Subcutaneous abdominal adipose tissue (tissue), 5 donors: ENCODE results near the gene TADA2B.
A peak's percentile ranks its signal among the peaks of the same experiment; 100 is the strongest.

ENCODE experiments used
- H3K27ac ChIP-seq: one replicate; pipeline ENCODE4 v1.7.0; 2013; ENCODE audit warnings: low read depth, mild to moderate bottlenecking, inconsistent platforms, low read length, moderate library complexity
- H3K27me3 ChIP-seq, 5 donors: one replicate each; pipeline ENCODE4 v1.7.0; 2013; ENCODE audit warnings: low read length in 5 of 5, inconsistent platforms in 1 of 5; ENCODE audit not compliant: control insufficient read depth in 5 of 5, insufficient read depth in 4 of 5
- H3K36me3 ChIP-seq, 5 donors: one replicate each; pipeline ENCODE4 v1.7.0; 2013; ENCODE audit warnings: low read length in 5 of 5; ENCODE audit not compliant: control insufficient read depth in 5 of 5, insufficient read depth in 5 of 5
- H3K4me1 ChIP-seq, 5 donors: one replicate each; pipeline ENCODE4 v1.7.0; 2013; ENCODE audit warnings: low read length in 5 of 5, mild to moderate bottlenecking in 3 of 5, moderate library complexity in 1 of 5; ENCODE audit not compliant: control insufficient read depth in 5 of 5, insufficient read depth in 5 of 5
- H3K4me3 ChIP-seq, 5 donors: one replicate each; pipeline ENCODE4 v1.7.0; 2013; ENCODE audit warnings: low read length in 5 of 5, low read depth in 1 of 5
- H3K9ac ChIP-seq, 5 donors: one replicate each; pipeline ENCODE4 v1.7.0; 2013; ENCODE audit warnings: low read length in 5 of 5, mild to moderate bottlenecking in 4 of 5, moderate library complexity in 3 of 5
- H3K9me3 ChIP-seq, 5 donors: one replicate each; pipeline ENCODE4 v1.7.0; 2013; ENCODE audit warnings: low read length in 5 of 5; ENCODE audit not compliant: control insufficient read depth in 5 of 5
- donor health status: healthy.
- donor health status: healthy.
- donor health status: healthy.
- donor health status: healthy.
- donor health status: healthy.

The TADA2B gene

DNA sequence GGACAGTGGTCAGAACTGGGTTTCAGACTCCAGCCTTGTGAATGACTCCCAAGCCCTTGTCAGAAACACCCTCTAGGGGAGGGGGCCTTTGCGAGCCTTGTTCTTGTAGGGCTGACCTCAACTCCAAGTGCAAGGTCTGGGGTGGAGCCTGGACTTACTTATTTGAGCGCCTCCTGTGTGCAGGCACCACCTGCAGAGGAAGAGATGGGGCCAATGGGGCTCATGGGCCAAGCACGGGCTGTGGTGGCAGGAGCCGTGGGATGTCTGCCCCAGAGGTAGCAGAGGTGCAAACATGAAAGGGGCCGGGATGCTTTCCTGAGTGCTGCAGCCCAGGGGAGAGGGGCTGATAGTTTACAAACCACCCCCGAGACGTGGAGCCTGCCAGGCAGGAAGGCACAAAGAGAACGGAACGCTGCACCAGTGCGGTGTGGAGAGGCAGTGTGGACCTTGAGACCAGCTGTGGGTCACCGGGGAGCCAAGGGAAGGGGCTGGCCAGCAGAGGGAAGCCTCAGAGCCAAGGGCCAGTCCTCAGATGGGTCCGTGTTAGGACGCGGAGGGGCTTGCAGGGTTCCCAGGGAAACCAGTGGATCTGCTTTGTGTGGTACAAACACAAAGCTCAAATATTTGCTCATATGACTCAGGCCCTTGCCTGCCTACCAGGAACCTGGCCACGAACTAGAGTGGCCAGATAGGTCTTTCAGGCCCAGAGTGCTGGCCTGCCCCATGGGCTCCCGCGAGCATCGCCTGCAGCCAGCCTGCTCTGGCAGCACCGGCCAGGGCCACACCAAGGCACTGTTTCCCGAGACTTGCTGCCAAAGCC, 8.7 kb upstream of the TADA2B start:
- Histone ChIP-seq H3K4me1 (no peaks in the 10 kb centered on the region), H3K27ac (no peak overlapping the region), H3K9ac (no peak overlapping the region), H3K27me3 (no peaks in the 10 kb centered on the region), H3K4me3 (no peak overlapping the region), H3K36me3 (peaks cover 0 to 39% (median 32%) of the 10 kb centered on the region in 5 donors), H3K9me3 (no peaks in the 10 kb centered on the region)

DNA sequence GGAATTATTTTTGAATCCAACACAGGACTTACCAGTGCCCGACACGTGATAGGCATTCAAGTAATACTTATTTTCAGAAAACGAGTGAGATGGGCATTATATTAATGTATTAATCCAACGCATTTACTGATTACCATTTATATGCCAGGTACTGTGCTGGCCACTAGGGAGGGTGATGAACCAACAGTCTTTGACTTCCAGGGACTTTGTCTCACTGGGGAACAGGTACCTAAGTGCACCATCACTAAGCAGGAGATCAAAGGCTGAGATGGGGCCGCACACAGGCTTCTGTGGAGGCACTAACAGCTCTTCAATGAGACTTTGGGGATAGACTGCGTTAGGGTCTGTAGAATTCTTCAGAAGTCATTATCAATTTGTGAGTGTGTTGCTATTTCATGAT, 5.7 kb upstream of the TADA2B start:
- no peaks in the 10 kb centered on the region for H3K9me3 ChIP-seq
- H3K36me3 ChIP-seq, result peaks cover 0 to 9% (median 3%) of the 10 kb centered on the region in 5 donors
- no peaks in the 10 kb centered on the region for H3K27me3 ChIP-seq

DNA sequence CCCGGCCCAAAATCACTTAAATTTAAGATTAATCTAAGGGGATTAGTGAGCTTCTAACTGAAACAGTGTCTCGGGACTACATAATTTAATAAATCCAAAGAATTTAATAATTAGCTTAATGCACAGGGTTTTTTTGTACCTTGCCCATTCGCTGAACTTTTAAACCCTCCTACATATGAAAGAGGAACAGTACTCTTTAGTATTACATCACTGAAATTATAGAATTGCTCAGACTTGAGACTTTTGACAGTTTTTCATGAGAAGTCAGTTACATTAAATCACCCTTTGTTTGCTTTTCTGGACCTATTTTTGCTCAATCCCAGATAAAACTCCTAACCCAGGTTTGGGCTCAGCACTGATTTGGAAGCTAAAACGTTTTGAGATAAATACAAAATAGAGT, 2.4 kb upstream of the TADA2B start:
- H3K9ac ChIP-seq, result no peak overlapping the region

More for the DNA sequence above, 5.7 kb upstream of the TADA2B start:
- H3K9ac ChIP-seq, result no peak overlapping the region
- H3K27ac ChIP-seq, result no peak overlapping the region
- H3K4me3 ChIP-seq, result no peak overlapping the region
- H3K4me1 ChIP-seq, result peaks cover 5 to 13% (median 12%) of the 10 kb centered on the region in 5 donors

DNA sequence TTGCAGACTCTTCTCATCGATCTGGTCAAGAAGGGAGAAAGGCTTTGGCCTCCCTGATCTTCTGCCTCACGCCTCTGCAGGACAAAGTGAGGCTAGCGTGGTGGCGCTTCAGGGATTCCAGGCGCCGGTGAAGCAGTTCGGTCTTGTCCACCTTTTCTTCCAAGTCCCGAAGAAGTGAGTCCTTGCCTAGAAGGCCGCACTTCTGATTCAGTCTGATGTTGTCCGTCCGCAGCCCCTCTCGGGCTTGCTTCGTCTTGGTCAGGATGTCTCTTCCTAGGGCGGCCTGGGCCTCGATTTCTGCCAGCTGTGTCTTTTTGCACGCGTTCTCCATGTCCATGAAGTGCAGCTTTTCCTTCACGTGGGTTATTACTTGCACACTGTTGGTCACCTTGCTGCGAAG, 1.9 kb upstream of the TADA2B start:
- Histone ChIP-seq H3K4me1 (peaks cover 8 to 43% (median 38%) of the 10 kb centered on the region in 5 donors), H3K9ac (peak overlapping the region in 1 of 5 donors; percentile 71), H3K36me3 (no peaks in the 10 kb centered on the region), H3K27ac (no peak overlapping the region), H3K4me3 (no peak overlapping the region), H3K27me3 (no peaks in the 10 kb centered on the region), H3K9me3 (no peaks in the 10 kb centered on the region)

More for the DNA sequence above, 2.4 kb upstream of the TADA2B start:
- Histone ChIP-seq H3K4me1 (peaks cover 7 to 38% (median 33%) of the 10 kb centered on the region in 5 donors), H3K9me3 (no peaks in the 10 kb centered on the region), H3K4me3 (no peak overlapping the region), H3K36me3 (no peaks in the 10 kb centered on the region), H3K27ac (no peak overlapping the region), H3K27me3 (no peaks in the 10 kb centered on the region)

DNA sequence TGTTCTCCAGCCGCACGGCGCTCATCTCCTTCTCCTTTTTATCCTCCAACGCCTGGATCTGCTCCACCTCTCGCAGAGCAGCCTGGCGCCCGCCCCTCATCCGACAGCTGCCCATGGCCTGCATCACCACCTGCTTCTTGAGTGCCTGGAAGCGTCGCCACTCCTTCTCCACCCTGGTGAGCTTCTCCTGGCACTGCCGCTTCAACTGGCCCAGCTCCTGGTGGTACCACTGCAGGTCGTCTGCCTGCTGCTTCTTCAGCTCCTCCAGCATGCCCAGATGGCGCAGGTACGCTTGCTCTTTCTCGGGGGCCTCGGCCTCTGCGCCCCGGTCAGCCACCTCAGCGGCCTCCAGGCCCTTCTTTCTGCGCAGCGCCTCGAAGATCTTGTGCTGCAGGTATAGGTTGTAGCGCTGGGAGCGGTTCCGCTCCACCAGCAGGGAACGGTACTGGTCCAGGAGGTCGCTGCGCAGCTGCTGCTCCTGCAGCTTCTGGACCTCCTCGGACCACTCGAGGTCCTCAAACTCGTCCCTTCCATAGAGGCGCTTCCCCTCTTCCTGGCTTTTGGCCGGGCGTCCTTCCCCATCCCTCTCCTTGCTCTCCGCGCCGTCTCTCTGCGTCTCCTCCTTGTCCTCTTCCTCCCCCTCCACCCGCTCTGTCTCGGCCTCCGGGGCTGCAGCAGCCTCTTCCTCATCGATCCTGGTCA, 1.2 kb upstream of the TADA2B start:
- Histone ChIP-seq H3K4me1 (peaks cover 8 to 50% (median 45%) of the 10 kb centered on the region in 5 donors), H3K9ac (peak overlapping the region in 3 of 5 donors; percentile 58 to 76 (median 71)), H3K27me3 (no peaks in the 10 kb centered on the region)

DNA sequence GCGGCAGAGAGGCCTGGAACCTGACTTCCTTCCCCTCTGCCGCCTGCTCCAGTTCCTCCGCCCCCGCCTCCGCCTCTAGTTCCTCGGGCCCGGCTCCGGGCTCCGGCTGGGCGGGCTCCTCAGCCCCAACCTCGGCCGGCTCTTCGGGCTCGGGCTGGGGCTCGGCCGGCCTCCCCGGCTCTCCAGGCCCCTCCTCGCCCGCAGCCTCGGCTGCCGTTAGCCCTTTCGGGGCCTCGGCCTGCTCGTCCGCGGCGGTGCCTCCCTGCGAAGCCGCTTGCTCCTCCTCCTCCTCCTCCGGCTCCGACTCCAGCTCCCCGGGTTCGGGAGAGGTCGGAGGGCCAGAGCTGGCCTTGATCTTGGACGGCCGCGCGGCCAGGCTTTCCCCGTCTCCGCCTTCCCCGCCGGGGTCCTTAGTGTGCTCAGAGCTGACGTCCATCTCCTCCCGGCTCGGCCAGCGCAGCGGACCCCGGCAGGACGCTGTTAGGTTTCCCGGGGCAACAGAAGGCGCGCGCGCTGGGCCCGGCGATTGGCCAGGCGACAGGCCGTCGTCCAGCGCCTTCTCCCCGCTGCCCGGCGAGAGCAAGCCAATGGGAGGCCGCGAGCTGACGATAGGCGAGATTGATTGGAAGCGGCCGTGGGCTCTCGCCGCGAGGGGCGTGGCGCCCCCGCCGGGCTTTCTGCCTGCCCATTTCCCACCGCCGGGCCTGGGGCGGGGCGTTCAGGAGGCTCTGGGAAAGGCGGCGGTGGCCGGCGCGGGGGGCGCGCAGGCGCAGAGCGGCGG, 479 bp upstream of the TADA2B start:
- H3K4me3 ChIP-seq, result peak overlapping the region; percentile 75 to 86 (median 81)
- no peaks in the 10 kb centered on the region for H3K27me3 ChIP-seq
- H3K9ac ChIP-seq, result peak overlapping the region in 4 of 5 donors; percentile 57 to 76 (median 64)
- H3K27ac ChIP-seq, result peak overlapping the region; percentile 75
- H3K4me1 ChIP-seq, result peaks cover 8 to 53% (median 49%) of the 10 kb centered on the region in 5 donors
- no peaks in the 10 kb centered on the region for H3K9me3 ChIP-seq
- peaks cover 0 to 4% (median 0%) of the 10 kb centered on the region in 5 donors for H3K36me3 ChIP-seq

More for the DNA sequence above, 1.2 kb upstream of the TADA2B start:
- H3K4me3 ChIP-seq, result peak overlapping the region; percentile 75 to 86 (median 81)
- H3K9me3 ChIP-seq, result no peaks in the 10 kb centered on the region
- H3K36me3 ChIP-seq, result no peaks in the 10 kb centered on the region
- H3K27ac ChIP-seq, result peak overlapping the region; percentile 75

DNA sequence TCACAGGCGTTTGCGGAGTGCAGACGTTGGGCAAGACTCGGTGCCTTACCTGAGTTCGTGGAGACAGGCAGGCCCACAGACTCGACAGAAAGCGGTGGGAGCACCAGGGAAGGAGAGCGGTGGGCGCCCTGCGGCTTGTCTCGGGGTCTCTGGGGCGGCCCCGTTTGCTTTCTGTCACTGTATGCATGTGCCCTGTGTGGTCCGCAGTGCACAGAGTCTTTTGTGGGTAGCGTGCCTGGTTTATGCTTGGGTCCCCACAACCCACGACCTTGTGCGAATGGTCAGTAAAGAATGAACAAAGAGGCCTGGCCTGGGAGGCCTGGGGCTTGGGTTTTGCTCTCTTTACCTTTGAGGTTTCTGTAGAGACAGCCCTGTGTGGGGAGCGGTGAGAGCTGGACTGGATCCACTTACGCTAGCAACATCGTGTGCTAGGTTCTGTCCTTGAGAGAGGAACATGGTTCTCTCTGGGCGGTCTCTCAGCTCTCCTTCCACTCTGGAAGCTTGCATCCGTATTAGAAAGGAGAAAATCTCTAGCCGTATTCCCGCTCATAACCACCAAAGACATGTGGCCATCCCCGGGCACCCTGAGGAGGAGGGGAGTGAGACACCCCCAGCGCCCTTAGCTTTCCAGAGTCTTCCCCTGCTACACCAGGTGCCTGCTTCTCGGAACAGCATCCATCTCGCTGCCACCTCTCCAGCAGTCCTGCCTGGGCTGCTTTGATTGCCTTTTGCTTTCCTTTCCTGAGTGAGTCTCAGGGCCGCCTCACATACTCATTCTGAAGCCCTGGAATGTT, 1.2 kb downstream of the TADA2B start:
- Histone ChIP-seq H3K36me3 (peaks cover 0 to 4% (median 0%) of the 10 kb centered on the region in 5 donors), H3K4me1 (peaks cover 8 to 53% (median 49%) of the 10 kb centered on the region in 5 donors), H3K27ac (peak overlapping the region; percentile 37), H3K9ac (peak overlapping the region; percentile 59 to 97 (median 84)), H3K27me3 (no peaks in the 10 kb centered on the region), H3K4me3 (peak overlapping the region; percentile 80 to 92 (median 91)), H3K9me3 (no peaks in the 10 kb centered on the region)

DNA sequence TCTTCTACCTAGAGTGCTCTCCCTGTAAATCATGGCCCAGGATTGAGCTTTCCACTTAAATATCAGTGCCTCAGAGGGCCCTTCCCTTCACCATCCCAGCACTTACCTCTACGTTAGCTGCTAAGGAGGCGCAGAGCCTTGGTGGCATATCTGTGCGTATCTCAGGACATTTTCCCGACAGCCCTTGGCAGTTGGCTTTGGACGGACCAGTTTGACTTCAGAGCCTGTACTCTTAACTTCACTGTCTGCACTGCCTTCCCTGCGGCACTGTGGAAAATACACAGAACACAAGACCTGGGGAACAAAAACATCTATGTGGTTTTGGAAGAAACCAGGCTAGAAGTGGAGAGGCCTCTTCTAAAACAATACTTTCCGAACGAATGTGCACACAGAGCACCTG, 2.4 kb downstream of the TADA2B start:
- Histone ChIP-seq H3K4me1 (peaks cover 8 to 53% (median 52%) of the 10 kb centered on the region in 5 donors), H3K4me3 (peak overlapping the region in 2 of 5 donors; percentile 6 to 92), H3K9ac (peak overlapping the region in 2 of 5 donors; percentile 94 to 97), H3K9me3 (no peaks in the 10 kb centered on the region), H3K27ac (no peak overlapping the region), H3K27me3 (no peaks in the 10 kb centered on the region), H3K36me3 (peaks cover 0 to 4% (median 0%) of the 10 kb centered on the region in 5 donors)
